HG02938 (cell line): ENCODE data around the gene MGRN1.

Experiments
- ATAC-seq: cut with Tn5 transposase; IDR thresholded peaks from one replicate; pipeline ENCODE4 v1.9.1; 2021; ENCODE audit warnings: mild to moderate bottlenecking, moderate library complexity; ENCODE audit not compliant: unreplicated experiment

The MGRN1 gene

DNA sequence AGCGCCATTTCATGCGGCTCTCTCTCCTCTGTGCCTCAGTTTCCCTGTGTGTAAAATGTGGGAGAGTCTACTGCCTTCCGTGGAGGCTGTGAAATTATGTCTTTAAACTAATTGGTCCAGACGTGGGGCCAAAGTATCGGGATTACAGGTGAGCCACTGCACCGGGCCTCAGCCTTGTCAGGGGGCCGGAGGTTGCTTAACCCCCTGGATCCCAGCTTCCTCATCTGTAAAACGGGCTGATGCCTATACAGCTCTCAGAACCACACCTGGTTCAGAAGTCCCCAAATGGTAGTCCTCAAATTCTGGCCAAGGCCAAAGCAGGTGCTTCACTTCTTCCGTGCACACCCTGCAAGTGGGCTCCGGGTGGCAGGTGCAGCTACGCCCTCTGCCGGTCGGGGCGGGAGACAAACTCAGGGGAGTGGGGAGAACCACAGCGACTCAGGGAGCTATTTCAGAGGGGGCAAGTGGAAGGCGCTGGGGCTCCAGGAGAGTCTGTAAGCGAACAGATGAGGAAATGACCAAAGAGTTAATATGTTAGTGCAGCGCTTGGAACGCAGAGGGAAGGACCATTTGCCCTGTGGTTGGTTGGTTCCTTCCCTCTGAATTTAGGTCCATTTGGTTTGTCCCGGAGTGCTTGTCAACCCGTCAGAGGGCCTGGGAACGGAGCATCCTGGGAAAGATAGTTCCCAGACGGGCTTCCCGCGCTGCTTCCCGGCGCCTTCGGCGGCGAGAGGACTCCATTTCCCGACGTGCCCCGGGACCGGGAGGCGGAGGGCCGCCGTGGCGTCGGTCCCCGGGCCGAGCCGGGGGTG lies at the start of gene MGRN1:
TSS of gene MGRN1 (plus strand) at position 812 of the 812 bp plus-strand sequence. CDS start 135 bp downstream, outside the sequence.
- ATAC-seq: peak; percentile 65

DNA sequence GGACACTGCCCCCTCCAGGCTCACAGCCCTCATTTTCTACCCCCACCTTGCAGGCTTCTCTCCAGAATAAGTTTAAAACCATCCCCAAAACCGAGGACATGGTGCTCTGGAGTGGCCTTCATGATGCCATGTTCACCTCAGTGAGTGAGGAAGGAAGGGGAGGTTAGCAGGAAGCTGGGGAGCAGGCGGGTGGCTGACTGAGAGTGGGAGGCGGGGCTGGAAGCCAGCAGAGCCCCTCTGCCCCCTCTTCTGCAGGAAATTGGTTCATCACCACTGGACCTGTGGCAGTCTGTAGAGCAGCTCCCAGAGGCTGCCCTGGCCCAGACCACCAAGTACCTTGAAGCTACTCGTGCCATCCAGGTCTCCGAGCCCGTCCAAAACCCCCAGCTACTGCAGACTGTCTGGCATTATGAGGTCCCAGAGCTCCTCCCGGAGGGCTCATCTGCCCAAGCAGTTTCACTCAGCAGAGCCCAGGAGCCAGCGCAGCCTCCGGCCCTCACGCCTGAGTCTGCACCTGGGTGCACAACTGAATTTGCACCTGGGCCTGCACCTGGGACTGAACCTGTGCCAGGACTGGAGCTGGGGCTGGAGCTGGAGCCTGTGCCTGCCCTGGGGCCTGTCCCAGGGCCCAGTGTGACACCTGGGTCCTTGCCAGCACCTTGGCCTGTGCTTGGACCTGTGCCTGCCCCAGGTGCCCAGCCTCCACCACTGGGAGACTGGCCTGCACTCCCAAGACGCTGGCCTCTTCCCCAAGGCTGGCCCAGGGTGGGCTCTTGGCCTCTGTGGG lies 49.5 kb upstream of the MGRN1 start:
- ATAC-seq: no peak

DNA sequence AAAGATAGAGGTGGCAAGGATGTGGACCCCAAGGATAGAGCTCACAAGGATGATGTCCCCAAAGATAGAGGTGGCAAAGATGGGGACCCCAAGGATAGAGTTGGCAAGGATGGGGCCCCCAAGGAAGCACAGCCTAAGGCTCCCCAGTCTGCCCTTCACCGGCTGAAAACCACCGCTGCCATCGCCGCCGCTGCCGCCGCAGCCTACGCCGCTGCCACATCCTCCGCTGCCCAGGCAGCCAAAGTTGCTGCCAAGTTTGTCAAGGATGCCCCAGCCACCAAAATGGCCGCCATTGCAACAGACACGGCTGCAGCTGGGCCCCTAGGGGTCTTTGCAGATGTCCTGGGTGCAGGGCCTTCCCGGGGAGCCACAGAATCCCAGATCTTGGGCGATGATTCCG lies 48.6 kb upstream of the MGRN1 start:
- no peak for ATAC-seq

DNA sequence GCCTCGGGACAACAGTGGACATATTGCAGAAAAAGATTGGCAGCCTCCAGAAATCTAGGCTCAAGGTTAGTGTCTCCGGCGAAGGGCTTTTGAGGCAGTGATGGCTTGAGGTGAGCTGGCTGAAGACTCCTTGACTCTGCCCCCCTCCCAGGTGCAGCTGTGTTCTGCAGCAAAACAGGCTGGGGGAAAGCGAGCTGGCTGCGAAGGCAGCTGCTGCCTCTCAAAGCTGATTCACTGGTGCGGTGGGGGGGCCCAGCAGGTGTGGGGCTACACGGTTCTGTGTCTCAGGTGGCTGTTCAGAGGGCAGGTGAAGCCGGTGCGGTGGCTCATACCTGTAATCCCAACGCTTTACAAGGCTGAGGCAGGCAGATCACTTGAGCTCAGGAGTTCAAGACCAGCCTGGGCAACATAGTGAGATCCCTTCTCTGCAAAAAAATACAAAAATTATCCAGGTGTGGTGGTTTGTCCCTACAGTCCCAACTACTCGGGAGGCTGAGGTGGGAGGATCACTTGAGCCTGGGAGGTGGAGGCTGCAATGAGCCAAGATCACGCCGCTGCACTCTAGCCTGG lies 45.6 kb upstream of the MGRN1 start:
- ATAC-seq: no peak

DNA sequence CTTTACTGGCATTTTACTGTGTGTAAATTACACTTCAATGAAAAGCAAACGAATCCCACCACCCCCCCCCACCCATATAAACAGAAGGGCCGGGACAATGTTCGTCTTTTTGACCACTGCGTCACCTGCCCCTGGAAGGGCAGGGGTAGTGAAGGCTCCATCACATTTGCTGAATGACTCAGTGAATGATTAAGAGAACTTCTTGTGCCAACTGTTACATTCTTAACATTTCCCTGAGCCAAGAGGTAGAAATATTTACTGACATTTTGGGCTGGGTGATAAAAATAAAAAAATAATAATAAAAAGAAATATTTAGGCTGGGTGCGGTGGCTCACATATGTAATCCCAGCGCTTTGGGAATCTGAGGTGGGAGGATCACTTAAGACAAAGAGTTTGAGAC lies 44.4 kb upstream of the MGRN1 start:
- no peak for ATAC-seq

DNA sequence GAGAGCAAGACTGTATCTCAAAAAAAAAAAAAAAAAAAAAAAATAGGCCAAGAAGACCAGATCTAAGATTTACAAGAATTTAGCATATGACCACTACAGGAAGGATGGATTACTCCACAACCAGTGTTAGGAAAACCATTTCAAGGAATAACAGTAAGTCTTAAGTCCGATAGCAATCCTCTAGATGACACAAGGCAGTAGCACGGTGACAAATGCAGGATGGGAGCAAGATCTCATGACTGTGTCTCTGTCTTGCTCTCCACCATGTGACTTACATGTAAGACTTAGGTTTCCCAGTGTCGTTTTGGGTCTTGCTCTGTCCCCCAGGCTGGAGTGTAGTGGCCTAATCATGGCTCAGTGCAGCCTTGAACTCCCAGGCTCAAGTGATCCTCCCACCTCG lies 40.7 kb upstream of the MGRN1 start:
- no peak for ATAC-seq

DNA sequence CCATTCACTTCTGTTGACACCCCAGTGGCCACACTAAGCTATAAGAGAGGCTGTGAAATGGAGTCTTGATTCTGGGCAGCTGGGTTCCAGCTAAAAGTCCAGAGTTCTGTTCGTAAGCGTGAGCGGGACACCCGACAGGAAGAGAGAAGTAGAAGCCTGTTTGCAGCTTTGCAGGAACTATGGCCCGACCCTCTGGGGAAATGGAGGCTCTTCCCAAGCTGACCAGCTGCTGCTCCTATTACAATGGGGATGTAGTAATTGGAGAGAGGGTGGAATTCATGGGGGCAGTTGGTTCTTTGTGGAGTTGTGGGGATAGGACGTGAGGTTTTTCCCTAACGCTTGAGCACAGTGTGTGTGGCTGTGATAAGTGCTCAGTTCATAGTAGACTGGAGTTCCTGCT lies 38.3 kb upstream of the MGRN1 start:
- ATAC-seq: no peak

DNA sequence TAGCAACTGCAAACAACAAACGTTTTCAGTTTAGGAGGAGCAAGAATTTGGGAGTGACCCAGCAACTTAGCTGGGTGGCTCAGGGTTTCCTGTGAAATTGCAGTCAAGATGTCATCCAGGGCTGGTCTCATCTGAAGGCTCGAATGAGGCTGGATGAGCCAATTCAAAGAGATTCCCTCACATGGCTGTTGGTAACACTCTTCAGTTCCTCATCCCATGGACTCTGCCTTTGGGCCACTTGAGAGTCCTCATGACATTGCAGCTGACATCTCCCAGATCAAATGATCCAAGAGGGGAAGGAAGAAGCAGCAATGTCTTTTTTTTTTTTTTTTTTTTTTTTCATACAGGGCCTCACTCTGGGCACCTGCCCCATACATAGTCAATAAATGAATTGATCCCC lies 36.2 kb upstream of the MGRN1 start:
- no peak for ATAC-seq

DNA sequence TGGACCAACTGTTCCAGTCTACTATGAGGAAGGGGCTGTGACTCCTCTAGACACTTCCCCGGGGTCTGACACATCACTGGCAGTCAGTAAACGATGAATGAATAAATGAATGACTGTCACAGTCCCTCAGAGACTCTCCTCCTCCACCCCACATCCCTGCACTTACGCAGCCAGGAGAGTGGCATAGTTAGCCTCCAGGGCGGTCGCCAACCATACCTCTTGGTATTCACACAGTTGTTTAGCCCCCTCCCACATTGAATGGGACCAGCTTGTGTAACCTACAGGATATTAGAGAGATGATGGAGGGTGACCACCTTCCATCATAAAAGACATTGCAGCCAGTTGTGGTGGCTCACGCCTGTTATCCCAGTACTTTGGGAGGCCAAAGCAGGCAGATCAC lies 35.7 kb upstream of the MGRN1 start:
- ATAC-seq: no peak

DNA sequence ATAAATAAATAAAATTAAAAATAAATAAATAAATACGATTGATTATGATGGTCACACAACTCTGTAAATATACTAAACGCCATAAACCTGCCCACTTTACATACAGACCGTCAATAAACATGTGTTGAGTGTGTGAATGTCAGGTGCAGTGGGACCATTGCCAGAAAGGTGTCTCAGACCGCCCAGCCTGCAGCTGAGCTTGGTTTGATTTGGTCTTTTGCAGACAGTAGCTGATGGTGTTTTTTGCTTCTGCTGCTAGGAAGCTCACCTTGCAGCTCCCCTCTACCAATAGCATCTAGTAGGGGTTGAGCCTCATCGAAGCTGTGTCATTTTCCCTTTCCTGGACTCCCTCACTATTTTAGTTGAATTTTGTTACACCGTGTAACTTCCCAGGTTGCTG lies 33.4 kb upstream of the MGRN1 start:
- ATAC-seq: no peak

DNA sequence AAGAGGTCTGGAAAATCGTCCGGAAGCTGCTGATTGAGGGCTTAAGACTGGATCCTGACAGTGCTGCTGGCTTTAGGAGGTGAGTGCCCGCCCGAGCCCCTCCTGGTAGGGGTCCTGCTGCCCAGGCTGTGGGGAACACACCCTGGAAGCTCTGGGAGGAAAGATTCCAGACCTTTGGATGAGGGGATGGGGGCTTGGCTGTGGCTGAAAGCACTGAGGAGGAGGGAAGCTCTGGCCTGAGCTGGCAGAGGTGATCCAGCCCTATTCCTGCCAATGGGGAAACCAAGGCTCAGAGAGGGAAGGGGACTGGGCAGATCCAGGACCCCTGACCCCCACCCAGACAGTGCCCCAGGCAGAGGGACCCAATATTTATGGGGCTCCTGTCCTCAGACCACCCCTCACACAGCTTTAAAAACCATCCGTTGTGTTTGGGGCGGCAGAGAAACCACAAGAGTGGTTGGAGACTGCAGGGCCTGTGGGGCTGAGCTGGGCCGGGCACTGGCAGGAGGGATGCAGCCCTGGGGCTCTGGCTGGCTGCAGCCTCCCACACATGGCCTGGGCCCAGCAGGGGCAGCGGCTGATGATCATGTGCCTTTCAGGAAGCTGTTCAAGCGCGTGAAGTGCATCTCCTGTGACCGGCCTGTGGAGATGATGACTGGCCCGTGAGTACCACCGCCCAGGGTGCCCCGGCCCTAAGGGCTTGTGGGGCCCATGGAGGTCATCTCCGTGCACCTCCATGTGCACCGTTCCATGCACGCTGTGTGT lies 32.7 kb upstream of the MGRN1 start:
- ATAC-seq: no peak

DNA sequence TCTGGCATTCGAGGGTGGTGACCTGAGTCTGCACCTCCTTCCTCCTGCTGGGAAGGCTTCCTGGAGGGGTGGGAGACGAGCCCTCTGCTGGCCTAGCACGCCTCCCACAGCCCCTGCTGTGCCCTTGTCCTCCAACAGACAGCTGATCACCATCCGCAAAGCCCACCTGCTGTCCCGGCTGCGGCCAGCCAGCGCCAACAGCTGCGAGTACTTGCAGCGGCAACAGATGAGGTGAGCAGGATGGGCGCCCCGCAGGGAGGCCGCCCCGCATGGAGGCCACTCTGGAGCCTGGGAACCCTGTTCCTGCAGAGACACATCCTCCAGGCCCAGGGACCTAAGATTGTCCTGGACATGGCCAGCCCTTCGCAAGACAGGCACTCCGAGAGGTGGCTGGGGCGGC lies 31.5 kb upstream of the MGRN1 start:
- ATAC-seq: no peak

DNA sequence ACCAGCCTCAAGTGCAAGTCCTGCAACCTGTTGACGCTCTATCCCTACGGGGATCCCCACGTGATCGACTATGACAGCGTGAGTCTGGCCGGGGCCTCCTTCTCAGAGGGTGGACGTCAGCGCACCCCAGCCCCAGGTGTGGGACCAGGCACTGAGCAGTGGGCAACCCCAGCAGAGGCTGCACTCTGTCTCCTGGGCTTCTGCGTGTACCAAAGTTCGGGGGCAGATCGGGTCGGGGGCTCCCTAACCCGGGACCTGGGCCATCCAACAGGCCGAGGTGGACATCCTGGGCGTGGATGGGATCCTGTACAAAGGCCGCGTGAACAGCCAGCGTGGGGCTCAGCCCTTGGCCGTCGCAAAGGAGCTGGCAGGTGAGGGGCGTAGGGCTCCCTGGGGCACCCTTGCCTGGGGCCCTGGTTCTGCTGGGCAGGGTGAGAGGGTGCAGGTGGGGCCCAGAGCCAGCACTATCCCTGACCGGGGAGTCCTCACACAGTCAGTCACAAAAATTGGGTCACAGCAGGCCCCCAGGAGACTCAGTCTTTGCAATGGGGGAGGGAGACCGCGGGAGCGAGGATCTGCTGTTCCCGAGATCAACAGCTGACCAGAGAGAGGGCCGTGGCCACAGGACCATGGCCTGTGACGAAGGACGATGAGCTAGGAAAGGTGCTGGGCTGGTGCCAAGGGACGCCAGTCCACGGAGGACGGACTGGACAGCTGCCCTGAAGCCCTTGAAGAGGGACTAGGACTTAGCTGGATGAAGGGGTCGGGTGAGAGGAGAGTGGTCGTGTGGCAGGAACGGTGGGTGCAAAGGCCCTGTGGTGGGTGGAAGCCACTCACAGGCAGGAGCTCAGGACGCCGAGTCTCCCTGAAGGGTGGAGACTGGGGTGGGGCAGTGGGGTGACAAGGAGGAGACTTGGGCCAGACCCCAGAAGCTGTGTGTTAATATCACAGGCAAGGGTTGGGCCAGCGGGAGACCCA lies 29.9 kb upstream of the MGRN1 start:
- no peak for ATAC-seq

DNA sequence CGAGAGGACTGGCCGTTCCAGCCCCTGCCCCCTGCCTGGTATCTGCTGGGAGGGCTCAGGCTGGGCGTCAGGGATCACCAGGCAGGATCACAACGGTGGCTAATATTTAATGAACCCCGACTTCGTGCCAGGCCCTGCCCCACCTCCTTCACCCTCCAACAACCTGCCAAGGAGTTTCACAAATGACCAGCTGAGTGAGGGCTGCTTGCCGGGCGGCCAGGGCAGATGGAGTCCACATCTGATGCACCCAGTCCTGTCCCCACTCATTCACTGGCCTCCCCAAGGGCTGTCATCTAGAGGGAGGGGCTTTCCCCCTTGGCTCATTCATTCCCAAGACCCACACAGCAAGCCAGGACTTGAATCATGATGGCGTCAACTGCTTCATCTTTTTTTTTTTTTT lies 27.5 kb upstream of the MGRN1 start:
- ATAC-seq: no peak

DNA sequence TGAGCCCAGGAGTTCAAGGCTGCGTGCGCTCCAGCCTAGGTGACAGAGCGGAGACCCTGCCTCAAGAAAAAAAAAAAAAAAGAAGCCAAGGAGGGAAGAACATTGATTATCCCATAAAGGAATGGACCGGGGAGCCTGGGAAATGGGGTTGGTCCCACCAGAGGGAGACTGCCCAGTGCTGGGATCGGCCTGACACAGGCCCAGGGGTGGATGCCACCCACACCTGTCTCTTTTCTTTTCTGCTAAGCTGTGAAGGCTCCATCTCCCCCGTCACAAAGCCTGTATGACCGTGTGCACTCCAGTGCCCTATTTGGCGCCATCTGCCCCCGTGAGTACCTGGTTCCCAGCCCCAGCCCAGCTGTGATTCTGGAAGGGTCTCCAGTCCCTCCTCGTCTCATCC lies 25.6 kb upstream of the MGRN1 start:
- ATAC-seq: no peak

DNA sequence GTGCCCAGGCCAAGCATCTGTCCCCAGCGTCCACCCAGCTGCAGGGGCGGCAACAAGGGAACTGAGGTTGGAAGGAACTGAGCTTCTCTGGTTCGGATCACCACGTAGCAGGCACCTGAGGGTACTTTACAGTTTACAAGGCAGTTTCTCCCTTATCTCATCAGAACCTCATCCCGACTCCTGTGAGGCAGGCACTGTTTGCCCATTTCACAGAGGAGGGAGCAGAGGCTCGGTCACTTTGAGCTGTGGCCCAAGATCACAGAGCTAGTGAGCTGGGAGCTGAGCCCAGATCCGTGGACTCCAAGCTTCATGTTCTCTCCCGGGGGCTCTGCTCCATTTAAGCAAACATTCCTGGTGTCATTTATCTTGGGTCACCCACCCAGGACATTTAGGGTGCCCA lies 25.1 kb upstream of the MGRN1 start:
- ATAC-seq: no peak

DNA sequence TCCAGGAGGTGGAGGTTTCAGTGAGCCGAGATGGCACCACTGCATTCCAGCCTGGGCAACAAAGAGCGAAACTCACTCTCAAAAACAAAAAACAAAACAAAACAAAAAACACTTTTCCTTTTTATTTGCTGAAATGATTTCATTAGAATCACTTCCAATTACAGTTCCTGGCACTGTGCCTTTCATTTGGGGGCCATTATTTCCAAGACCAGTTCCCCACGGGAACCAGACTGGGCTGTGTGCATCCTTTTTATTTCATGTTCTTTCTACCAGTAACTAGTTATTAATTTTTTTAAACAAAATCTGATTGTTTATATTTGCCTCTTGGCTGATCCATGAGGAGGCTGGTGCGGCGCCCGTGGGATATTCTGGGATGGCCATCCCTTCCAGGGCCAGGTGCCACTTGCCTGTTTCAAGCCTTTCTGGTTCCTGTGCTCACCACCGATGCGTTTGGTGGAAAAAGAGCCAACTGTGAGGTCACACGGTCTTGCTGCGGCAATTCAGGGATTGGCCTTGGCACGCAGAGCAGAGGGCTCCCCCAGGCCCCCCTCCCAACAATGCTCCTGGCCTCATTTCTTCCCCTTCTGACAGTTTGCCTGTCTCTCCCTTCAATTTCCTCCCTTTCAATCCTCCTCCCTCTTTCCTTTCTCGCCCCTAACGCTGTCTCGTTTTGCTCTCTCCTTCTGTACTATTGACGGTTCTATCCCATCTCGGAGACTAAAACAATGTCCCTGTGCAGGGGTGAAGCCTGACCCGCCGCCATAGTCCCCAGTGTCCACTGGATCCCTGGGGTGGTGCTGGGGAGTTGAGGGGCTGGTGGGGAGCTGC lies 23.4 kb upstream of the MGRN1 start:
- ATAC-seq: no peak

DNA sequence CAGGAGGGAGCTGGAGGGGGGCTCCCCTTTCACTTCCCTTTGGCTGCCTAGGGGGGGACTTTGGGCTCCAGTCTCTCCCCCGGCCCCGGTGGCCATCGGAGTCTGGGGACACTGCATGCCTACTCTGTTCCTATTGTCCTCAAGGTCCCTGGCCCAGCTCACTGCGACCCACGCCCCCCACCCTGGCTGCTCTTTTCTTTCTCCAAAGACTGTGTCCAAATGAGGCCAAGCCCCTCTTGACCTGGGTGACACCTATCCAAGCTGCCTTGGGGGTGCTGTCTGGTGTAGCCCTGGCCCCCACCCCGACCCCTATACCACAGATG lies 22.8 kb upstream of the MGRN1 start:
- no peak for ATAC-seq

DNA sequence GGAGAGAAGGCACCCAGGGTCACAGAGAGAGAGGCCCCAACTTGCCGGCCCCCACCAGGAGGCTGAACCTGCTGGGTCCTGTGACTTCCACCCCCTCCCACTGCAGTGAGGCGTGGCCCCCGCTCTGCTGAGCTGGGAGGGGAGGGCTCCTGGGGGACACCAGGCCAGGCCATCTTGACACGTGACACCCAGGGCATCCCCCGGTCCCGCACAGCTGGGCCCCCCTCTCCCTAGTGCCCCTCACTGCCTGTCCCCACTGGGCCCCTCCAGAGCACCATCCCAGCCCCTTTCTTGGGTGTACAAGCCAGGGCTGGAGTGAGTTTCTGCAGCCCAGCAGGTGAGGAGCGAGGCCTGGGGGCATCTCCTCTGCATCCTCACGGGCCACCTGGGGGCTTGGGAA lies 22.3 kb upstream of the MGRN1 start:
- no peak for ATAC-seq
